SK-N-SH treated with all-trans-retinoic acid at 6 μM for 48 hours (cell line): ENCODE data around the gene C10orf120.

Experiments used
- ATAC-seq: fragments of 200-7000 bp; cut with Tn5 transposase; 3 replicates; pipeline ENCODE4 v1.9.1; 2020; ENCODE audit warnings: mild to moderate bottlenecking, moderate library complexity
- ARNTL ChIP-seq: fragments of 450-650 bp; formaldehyde crosslinking; IDR thresholded peaks from 2 replicates; pipeline ENCODE4 v1.5.0; 2020; ENCODE audit warnings: low read depth, mild to moderate bottlenecking, moderate library complexity, borderline replicate concordance
- BACH2 ChIP-seq: fragments of 250-450 bp; sonication (Bioruptor Pico); IDR thresholded peaks from 2 replicates; pipeline ENCODE4 v1.9.0; 2021; ENCODE audit warnings: mild to moderate bottlenecking, borderline replicate concordance
- CREB5 ChIP-seq: fragments of 250-450 bp; sonication (Bioruptor Pico); IDR thresholded peaks from 2 replicates; pipeline ENCODE4 v1.5.1; 2020; ENCODE audit warnings: low read depth, mild to moderate bottlenecking, moderate library complexity
- CSDC2 ChIP-seq: fragments of 250-450 bp; sonication (Bioruptor Pico); IDR thresholded peaks from 2 replicates; pipeline ENCODE4 v1.5.0; 2020; ENCODE audit warnings: mild to moderate bottlenecking, moderate library complexity
- ESRRG ChIP-seq: fragments of 250-450 bp; sonication (Bioruptor Pico); IDR thresholded peaks from 2 replicates; pipeline ENCODE4 v1.6.1; 2021; ENCODE audit warnings: mild to moderate bottlenecking
- GLIS3 ChIP-seq: fragments of 250-450 bp; sonication (Bioruptor Pico); IDR thresholded peaks from 2 replicates; pipeline ENCODE4 v1.5.0; 2020; ENCODE audit warnings: mild to moderate bottlenecking, moderate library complexity
- ISL1 ChIP-seq: fragments of 250-450 bp; sonication (Bioruptor Pico); IDR thresholded peaks from 2 replicates; pipeline ENCODE4 v2.1.2; 2022; ENCODE audit warnings: mild to moderate bottlenecking, moderate library complexity
- POU6F1 ChIP-seq: fragments of 250-450 bp; sonication (Bioruptor Pico); IDR thresholded peaks from 2 replicates; pipeline ENCODE4 v1.8.0; 2021; ENCODE audit warnings: low read depth, mild to moderate bottlenecking, moderate library complexity, borderline replicate concordance
- PPARA ChIP-seq: fragments of 250-450 bp; sonication (Bioruptor Pico); IDR thresholded peaks from 2 replicates; pipeline ENCODE4 v1.5.0; 2020; ENCODE audit warnings: mild to moderate bottlenecking, borderline replicate concordance
- RARB ChIP-seq: fragments of 250-450 bp; sonication (Bioruptor Pico); IDR thresholded peaks from 2 replicates; pipeline ENCODE4 v1.8.0; 2021; ENCODE audit warnings: mild to moderate bottlenecking, moderate library complexity
- SNAI2 ChIP-seq: fragments of 250-450 bp; sonication (Bioruptor Pico); IDR thresholded peaks from 2 replicates; pipeline ENCODE4 v1.5.0; 2020; ENCODE audit warnings: mild to moderate bottlenecking, moderate library complexity
- TCF4 ChIP-seq: fragments of 250-450 bp; sonication (Bioruptor Pico); IDR thresholded peaks from 2 replicates; pipeline ENCODE4 v1.8.0; 2021; ENCODE audit warnings: mild to moderate bottlenecking, moderate library complexity, borderline replicate concordance
- TSHZ2 ChIP-seq: fragments of 250-450 bp; sonication (Bioruptor Pico); IDR thresholded peaks from 2 replicates; pipeline ENCODE4 v1.5.0; 2020; ENCODE audit warnings: mild to moderate bottlenecking, moderate library complexity
- ZC3H10 ChIP-seq: fragments of 250-450 bp; sonication (Bioruptor Pico); IDR thresholded peaks from 2 replicates; pipeline ENCODE4 v1.5.1; 2021; ENCODE audit warnings: mild to moderate bottlenecking, moderate library complexity
- ZFP3 ChIP-seq: fragments of 250-450 bp; sonication (Bioruptor Pico); IDR thresholded peaks from 2 replicates; pipeline ENCODE4 v1.5.0; 2020; ENCODE audit warnings: mild to moderate bottlenecking, moderate library complexity
- ZFP30 ChIP-seq: fragments of 450-650 bp; formaldehyde crosslinking; IDR thresholded peaks from 2 replicates; pipeline ENCODE4 v1.5.0; 2022; ENCODE audit warnings: mild to moderate bottlenecking, moderate library complexity
- ZNF565 ChIP-seq: fragments of 450-650 bp; formaldehyde crosslinking; conservative IDR thresholded peaks from 2 replicates; pipeline ENCODE4 v1.5.0; 2020; ENCODE audit warnings: low read depth, mild to moderate bottlenecking, moderate library complexity
- ZNF70 ChIP-seq: fragments of 450-650 bp; formaldehyde crosslinking; IDR thresholded peaks from 2 replicates; pipeline ENCODE4 v1.5.0; 2020; ENCODE audit warnings: mild to moderate bottlenecking, moderate library complexity
- ZNF8 ChIP-seq: fragments of 450-650 bp; formaldehyde crosslinking; IDR thresholded peaks from 2 replicates; pipeline ENCODE4 v1.5.0; 2020; ENCODE audit warnings: mild to moderate bottlenecking, moderate library complexity

The C10orf120 gene

GRCh38 chr10:122659651-122660050 is 40.0 kb downstream of the C10orf120 start:
- TF ChIP-seq POU6F1 (CRISPR knock-in tag) (no peak), BACH2 (CRISPR knock-in tag) (no peak)
- no peak for ATAC-seq

GRCh38 chr10:122659126-122659525 is 40.5 kb downstream of the C10orf120 start:
- no peak for ATAC-seq
- TF ChIP-seq RARB = no peak
- no peak for TF ChIP-seq ZFP30 (CRISPR knock-in tag)
- TF ChIP-seq ZNF565 (CRISPR knock-in tag) = no peak
- TF ChIP-seq CSDC2 = no peak
- TF ChIP-seq ZNF8 (CRISPR knock-in tag) = no peak
- no peak for TF ChIP-seq ISL1 (CRISPR knock-in tag)
- TF ChIP-seq ARNTL (CRISPR knock-in tag) = no peak

GRCh38 chr10:122658356-122659049 is 41.1 kb downstream of the C10orf120 start:
- TF ChIP-seq PPARA (no peak), CSDC2 (no peak), SNAI2 (CRISPR knock-in tag) (no peak), ISL1 (CRISPR knock-in tag) (no peak), ZFP3 (no peak), POU6F1 (CRISPR knock-in tag) (no peak), CREB5 (no peak)
- no peak for ATAC-seq

- no peak for ATAC-seq
- TF ChIP-seq RARB (no peak), ZNF8 (CRISPR knock-in tag) (no peak), TSHZ2 (no peak), ZNF565 (CRISPR knock-in tag) (no peak), TCF4 (CRISPR knock-in tag) (no peak), GLIS3 (no peak), PPARA (no peak), CSDC2 (no peak), ZNF70 (no peak), ARNTL (CRISPR knock-in tag) (no peak), ZFP3 (no peak), SNAI2 (CRISPR knock-in tag) (no peak)
Observed at GRCh38 chr10:122657729-122658128, 41.9 kb downstream of the C10orf120 start.

- no peak for ATAC-seq
- TF ChIP-seq ESRRG (CRISPR knock-in tag) = no peak
- no peak for TF ChIP-seq SNAI2 (CRISPR knock-in tag)
- TF ChIP-seq BACH2 (CRISPR knock-in tag) = no peak
- no peak for TF ChIP-seq ARNTL (CRISPR knock-in tag)
- no peak for TF ChIP-seq RARB
- no peak for TF ChIP-seq TSHZ2
- TF ChIP-seq ZC3H10 (CRISPR knock-in tag) = no peak
- TF ChIP-seq ZNF8 (CRISPR knock-in tag) = no peak
- TF ChIP-seq CREB5 = no peak
- TF ChIP-seq GLIS3 = no peak
- no peak for TF ChIP-seq TCF4 (CRISPR knock-in tag)
- no peak for TF ChIP-seq ZNF70
- TF ChIP-seq ZNF565 (CRISPR knock-in tag) = no peak
- TF ChIP-seq POU6F1 (CRISPR knock-in tag) = no peak
- TF ChIP-seq ZFP30 (CRISPR knock-in tag) = no peak
Observed at GRCh38 chr10:122657255-122657654, 42.4 kb downstream of the C10orf120 start.
